Dedifferentiated amniotic fluid mesenchymal stem cell (primary cell): ENCODE results near the gene OR51M1.

Experiments used
- DNase-seq: peaks from one replicate; pipeline ENCODE4 v3.0.0-alpha.2; 2016; ENCODE audit errors: extremely low spot score

OR51M1 gene

GRCh38 chr11:5390210-5390609 lies 6.6 kb downstream of the OR51M1 start:
- no peak for DNase-seq

- DNase-seq, result no peak
Observed at GRCh38 chr11:5394091-5394490, 10.5 kb downstream of the OR51M1 start.

DNA sequence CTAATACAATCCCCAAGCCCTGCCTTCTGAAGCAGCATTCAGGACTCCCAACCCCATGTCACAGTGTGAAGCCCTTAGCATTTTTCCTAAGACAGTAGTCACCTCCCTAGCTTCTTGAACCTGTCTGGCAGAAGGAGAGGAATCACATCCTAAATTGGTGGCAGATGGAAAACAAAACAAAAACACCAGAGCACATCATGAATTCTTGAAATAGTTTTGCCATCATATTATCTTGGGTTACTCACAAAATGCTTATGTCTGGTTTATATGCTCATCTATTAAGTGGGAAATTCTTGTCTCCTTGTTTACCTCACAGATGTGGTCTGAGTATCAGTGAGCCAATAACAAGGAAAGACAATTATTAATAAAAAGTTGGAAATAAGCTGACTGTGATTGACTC lies 15.3 kb downstream of the OR51M1 start:
- no peak for DNase-seq

DNA sequence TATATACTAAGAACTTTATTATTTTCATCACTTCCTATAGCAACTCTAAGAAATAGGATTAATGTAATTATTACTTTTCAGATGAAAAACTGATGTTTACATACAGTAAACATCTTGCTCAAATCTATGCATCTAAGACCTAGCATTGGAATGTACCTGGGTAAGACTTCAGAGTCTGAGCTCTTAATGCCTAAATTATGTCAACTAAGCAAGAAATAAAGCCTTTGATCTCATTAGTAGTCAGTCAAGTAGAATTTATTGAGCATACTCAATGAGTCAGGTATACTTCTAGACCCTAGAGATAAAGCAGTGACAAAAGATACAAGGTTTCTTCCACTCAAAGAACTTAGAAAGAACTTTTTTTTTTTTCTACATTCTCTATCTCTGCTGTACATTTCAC lies 21.6 kb downstream of the OR51M1 start:
- no peak for DNase-seq

DNA sequence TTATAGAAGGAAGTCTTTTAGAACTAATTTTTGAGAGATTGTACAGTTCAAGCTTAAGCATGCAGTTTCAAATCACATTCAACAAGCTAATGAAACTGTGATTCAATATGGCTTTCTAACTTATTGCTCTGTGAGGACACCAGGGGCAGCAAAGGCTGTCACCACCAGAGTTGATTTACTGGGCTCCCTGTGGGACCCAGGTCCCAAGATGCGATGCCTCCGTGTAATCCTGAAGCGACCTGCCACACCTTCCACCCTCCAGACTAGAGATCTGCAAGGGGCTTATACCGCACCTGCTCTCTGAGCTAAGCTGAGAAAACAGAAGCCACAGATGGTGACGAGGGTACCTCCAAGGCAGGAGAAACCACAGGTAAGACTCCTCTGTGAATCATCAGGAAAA lies 37.4 kb downstream of the OR51M1 start:
- DNase-seq, result no peak

GRCh38 chr11:5421811-5422210 lies 38.2 kb downstream of the OR51M1 start, which contains the start of gene OR51Q1:
Gene OR51Q1, plus strand, starts transcription at chr11:5422111. Its CDS starts 90 bp downstream, at chr11:5422201.
- DNase-seq, result no peak

- DNase-seq, result no peak
Observed at GRCh38 chr11:5423131-5423530, 39.5 kb downstream of the OR51M1 start.

GRCh38 chr11:5441414-5441813 lies 57.8 kb downstream of the OR51M1 start, which contains the start of gene OR51I1:
Gene OR51I1, minus strand, starts transcription at chr11:5441514. Its CDS starts 0 bp downstream, at chr11:5441514.
- no peak for DNase-seq
